Mucosa of gallbladder (tissue), 1 donor: ENCODE measurements around the gene TCF4. TPM values are rescaled to one million over a fixed set of nuclear protein-coding genes. Genes with fewer than 3 reads are reported as not detected.

Experiments
- DNase-seq: peaks from one replicate; pipeline ENCODE4 v3.0.0-alpha.2; 2020; ENCODE audit warnings: low spot score
- total RNA-seq: library from RNA; stranded (reverse); gene quantifications from one replicate; pipeline ENCODE4 v1.2.1, GENCODE V29; 2021
- donor health status: DM: no; HTN: no; CAD: no.

TCF4 gene
- total RNA-seq, 1 donor from 2014 or later = 44.5 TPM

DNA sequence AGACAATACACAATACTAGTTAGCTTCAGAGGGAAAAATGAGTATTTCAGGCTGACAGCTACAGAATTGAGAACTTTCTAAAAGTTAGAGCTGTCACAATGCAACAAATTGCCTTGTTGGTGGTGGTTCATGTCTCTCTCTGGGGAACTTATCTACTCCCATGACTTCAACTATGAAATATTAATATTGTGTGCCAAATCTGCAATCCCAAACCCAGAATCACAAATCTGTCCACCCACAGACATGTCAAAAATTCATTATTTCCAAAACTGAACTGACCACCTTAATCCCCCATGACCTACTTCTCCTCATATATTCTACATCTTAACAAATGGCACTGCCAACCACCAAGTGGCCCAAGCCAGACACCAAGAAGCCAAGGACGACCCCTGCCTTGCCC lies 143.5 kb downstream of the TCF4 start:
- no peak for DNase-seq

- DNase-seq = no peak
These were observed 144.2 kb downstream of the TCF4 start for GRCh38 chr18:55443776-55444175.

DNA sequence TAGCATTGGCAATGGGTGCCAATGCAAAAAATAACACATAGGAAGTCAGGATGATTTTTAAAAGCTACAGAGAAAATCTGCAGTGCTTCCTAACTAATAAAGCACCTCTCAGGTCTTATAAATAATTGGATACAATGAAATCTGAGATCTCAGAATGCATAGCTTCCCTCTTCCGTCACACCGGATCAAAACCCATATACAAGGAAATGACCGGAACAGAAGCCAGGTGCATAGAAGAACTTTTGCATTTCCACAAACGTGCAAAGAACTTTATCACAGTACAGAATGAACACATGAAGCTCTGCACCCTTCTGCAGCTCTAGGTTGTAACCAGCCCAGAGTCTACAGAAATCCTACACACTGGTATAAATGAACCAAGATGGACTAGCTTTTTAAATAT lies 145.4 kb downstream of the TCF4 start:
- no peak for DNase-seq

- DNase-seq = no peak
These were observed 147.0 kb downstream of the TCF4 start for GRCh38 chr18:55440988-55441387.

DNA sequence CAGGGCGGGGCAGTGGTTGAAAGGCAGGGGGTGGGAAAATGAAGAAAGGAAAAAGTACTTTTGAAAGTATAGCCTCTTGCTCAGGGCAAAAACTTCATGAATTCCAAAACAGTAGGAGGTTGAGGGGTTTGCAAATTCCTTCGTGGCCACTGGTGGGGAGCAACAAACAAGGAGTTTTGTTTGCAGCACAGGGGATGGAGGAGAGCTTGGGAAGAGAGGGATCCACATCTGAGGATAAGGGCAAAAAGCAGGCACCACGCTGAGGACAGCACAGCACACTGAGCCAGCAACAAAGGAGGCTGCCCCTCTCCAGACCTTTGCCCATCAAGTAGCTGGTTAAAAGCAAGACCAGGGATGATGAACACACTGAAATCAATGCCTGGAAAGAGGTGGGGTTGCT lies 148.9 kb downstream of the TCF4 start:
- DNase-seq = no peak

GRCh38 chr18:55435592-55435991 lies 152.4 kb downstream of the TCF4 start:
- DNase-seq = no peak

- no peak for DNase-seq
These were observed 154.3 kb downstream of the TCF4 start for GRCh38 chr18:55433648-55434047.

DNA sequence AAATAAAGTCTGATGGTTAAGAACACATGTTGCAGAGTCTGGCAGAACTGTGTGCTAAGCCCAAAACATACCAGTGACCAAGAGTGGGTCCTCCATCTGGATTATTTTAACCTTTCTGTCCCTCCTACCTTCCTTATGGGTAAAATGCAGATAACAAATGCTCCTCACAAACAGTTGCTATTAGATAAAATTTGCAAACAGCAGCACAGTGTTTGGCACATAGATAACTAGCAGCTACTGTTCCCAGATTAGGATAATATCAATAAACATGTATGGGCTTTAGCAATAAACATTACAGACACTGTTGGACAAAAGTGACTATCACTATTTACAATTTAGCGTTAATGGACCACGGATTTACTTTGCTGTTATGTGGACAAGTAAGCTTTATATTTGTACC lies 154.9 kb downstream of the TCF4 start:
- DNase-seq = no peak

- DNase-seq = no peak
These were observed 155.5 kb downstream of the TCF4 start for GRCh38 chr18:55432307-55433040.

GRCh38 chr18:55430026-55430425 lies 158.0 kb downstream of the TCF4 start:
- no peak for DNase-seq

GRCh38 chr18:55427951-55428350 lies 160.0 kb downstream of the TCF4 start:
- DNase-seq = no peak

- no peak for DNase-seq
These were observed 162.3 kb downstream of the TCF4 start for GRCh38 chr18:55425698-55426097.

- DNase-seq = peak; percentile 29
These were observed 165.4 kb downstream of the TCF4 start for GRCh38 chr18:55422456-55423180.

DNA sequence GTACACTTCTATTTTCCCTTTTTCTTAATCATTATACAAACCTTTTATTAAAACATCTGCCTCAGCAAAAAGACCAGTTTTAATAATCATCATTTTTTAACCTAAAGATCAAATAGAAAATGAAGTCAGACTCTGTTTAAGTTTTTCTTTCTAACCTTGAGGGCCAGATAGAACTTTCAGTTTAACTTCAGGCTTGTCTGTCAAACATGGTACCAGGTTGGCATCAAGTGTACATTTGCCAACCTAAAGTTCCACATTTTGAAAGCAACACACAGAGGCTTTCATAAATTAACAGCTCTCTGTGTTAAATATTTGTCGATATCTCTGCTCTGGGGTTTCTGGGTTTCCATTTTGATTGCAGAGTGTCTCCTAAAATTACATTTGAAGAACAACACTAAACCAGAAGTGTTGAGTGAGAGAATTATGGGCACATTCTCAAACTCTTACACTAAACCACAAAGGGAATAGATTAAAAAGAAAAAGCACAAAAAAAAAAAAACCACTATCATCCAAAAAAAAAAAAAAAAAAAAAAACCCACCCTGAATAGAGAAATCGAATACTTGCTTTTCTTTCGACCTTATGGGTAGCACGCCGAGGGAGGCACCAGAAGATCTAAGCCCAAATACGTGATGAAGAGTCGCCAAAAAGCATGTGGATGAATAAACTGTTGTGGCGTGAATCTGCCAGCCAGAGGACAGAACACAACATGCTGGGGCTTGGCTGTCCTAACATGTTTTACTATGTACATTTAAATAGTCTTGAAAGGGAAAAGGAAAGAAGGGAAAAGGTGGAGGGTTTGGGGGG lies 166.2 kb downstream of the TCF4 start:
- DNase-seq = no peak

DNA sequence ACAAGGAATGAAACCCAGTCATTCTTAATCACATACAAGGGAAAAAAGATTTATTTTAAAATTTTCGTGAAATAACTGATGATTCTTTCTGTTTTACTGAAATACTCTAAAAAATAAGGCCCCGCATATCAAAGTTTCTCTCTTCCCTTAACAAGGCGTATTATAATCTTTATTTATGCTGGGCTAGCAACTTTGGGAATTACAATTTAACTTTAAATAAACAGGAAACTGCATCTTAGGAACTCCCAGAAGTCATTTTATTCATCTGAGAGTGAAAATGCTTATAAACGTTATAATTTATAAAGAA lies 166.7 kb downstream of the TCF4 start:
- no peak for DNase-seq

GRCh38 chr18:55420665-55421307 lies 167.2 kb downstream of the TCF4 start:
- DNase-seq = no peak

GRCh38 chr18:55419947-55420664 lies 167.9 kb downstream of the TCF4 start:
- no peak for DNase-seq

DNA sequence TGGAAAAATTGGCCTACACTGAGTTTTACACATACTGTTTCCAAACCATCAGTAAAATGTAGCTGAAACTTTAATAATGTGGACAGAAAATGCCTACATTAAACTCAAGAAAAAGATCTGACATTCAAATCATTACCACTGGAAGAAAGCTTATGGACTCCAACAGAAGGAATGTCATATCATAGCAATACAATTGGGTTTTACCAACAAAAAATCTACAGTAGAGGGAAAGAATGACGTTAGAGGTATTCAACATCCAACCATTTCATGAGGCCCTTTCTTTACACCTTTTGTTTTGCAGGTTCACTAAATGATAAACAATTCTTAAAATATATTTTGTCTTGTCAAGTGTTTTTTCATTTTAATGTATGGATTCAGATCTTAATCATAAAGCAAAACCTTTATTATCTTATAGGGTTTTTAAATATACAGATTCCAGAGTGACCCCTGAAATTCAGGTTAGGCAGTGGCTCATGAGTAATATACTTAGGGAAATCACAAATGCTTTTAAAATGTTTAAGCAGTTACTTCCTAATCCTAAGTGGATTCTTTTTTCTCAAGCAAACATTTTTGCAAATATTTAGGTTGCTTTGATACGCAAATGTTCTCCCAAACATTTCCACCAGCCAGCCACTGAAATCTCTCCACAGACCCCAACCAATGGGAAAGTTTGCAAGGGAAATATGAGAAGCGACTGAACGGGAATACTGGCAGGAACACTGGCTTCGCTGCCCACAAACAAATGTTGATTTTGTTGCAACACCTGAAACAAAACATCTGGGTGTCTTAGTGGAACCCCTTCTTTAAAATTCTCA lies 168.7 kb downstream of the TCF4 start:
- DNase-seq = no peak

DNA sequence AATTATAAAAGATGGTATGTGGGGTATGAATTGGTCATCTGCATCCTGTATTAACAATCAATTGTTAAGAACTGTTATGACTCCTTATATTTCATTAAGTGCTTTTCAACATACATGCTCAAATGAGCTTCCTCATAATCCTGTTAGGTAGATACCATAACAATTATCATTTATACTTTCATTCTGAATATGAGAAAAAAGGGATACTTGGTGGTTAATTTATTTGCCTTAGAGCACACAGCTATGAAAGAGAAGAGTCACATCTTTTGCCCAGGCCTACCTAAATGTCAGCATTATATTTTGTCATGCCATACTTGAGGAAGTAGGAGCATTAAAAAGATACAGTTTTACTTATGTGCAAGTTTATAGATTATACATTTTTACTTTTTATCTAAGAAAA lies 169.6 kb downstream of the TCF4 start:
- no peak for DNase-seq

DNA sequence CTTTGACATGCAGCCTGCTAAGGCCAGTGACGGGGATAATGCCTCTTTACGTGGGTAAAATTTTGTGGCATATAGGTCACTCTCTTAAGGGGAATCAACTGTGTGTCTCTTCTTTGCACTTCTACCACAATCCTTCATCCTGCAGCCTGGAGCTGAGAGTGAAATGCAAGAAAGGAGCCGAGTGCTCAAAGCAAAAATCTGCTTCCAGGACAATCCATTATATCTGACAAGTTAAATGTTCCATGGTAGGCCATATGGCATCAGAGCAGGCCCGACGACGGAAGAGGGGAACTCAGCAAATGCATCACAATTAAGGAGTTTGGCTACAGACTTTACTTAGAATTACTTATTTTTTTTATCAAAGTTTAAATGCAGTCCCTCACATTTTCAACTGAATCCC lies 171.2 kb downstream of the TCF4 start:
- no peak for DNase-seq
